C4-2B (cell line): ENCODE data around the gene PROP1.
"Not testable (repeated sequence)": the region's sequence is repeated elsewhere in the genome, so short reads cannot be mapped to it uniquely, and the experiment has no call there.

ENCODE experiments used
- H3K27ac ChIP-seq: fragments of 450-650 bp; 2 replicates; pipeline ENCODE4 v1.5.1; 2017
- CTCF ChIP-seq: fragments of 450-650 bp; conservative IDR thresholded peaks from 2 replicates; pipeline ENCODE4 v1.5.1; 2017; ENCODE audit warnings: mild to moderate bottlenecking
- ZFX ChIP-seq: fragments of 450-650 bp; IDR thresholded peaks from 2 replicates; pipeline ENCODE4 v1.6.1; 2017

PROP1 gene

DNA sequence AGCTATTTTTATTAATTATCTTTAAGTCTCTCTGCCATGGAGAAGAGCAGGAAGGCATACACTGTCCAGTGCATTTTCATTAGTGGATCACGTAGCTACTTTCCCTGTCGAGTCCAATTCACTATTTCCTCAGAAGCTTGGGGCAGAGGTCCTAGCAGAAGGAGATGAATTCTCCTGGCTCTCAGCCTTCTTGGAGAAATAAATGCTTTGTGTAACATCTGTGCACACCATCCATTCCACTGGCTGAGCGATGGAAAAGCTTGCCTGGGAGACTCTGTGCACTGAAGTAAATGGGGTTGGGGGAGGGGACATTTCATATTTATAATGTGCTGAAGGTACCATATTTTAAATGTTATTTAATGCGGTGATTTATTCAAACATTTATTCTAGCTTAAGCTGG, 23.4 kb downstream of the PROP1 start:
- TF ChIP-seq CTCF (no peak), ZFX (no peak)
- H3K27ac ChIP-seq, result no peak overlapping the region

DNA sequence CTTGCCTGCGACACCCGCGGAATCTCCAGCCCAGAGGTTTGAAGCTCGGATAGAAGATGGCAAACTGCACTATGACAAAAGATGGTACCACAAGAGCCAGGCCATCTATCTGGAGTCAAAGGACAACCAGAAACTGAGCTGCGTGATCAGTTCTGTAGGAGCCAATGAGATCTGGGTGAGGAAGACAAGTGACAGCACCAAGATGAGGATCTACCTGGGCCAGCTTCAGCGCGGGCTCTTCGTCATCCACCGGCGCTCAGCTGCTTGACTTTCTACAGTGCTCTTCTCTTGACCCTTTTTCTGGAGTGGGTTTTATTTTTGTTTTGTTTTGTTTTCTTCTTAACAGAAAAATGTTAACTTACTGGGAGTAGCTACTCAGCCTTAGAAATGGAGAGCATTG, 24.0 kb downstream of the PROP1 start:
- H3K27ac ChIP-seq, result not testable (repeated sequence)

DNA sequence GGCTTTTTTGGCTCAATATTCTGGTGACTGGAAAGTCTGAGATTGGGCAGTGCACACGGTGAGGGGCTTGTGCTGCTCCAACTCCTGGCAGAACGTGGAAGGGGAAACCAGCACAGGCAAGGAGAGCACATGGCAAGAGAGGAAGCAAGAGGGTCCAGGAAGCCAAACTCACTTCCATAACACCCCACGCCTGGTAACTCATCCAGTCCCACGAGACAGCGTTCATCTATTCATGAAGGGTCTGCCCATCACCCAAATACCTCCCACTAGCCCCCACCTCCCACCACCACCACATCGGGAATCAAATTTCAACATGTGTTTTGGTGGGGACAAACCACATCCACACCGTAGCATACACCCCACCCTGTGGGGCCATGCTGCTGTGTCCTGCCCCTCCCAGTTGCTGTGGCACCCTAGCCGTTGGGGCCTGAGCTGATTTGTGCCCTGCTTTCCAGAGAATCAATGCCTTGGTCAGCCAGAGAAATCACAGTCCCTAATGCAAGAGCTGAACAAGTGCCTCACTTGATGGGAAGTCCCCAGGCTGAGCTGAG, 27.3 kb downstream of the PROP1 start:
- no peak for TF ChIP-seq CTCF
- no peak for TF ChIP-seq ZFX
- no peak overlapping the region for H3K27ac ChIP-seq

DNA sequence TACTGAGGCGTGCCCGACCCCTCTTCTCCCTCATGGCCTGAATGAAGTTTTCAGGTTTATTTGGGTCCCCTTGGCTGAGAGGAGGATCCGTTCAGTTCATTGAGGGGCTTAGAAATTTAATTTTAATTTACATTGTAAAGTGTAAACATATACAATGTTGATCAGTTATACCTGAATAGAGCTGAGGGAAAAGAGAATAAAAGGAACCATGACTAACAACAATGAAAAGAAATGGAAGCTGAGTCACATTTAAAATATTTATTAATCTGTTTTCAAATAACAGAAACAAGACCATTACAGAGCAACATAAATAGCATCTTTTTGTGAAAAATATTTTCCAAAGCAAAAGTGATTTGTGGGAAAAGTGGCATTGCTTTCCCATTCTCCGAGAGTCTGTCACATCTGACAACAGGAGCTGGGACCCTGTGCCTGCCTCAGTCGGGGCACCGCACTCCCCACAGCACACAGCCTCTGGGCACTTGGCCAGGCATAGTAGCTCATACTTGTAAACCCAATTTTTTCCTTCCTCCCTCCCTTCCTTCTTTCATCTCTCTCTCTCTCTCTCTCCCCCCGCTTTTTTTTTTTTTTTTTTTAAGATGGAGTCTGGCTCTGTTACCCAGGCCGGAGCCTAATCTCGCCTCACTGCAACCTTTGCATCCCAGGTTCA, 28.7 kb downstream of the PROP1 start:
- TF ChIP-seq ZFX (no peak), CTCF (no peak)

GRCh38 chr5:177966839-177967166, 29.2 kb downstream of the PROP1 start:
- TF ChIP-seq CTCF, result no peak
- no peak for TF ChIP-seq ZFX
- no peak overlapping the region for H3K27ac ChIP-seq

More for the DNA sequence above, 28.7 kb downstream of the PROP1 start:
- H3K27ac ChIP-seq, result no peak overlapping the region

- H3K27ac ChIP-seq, result no peak overlapping the region
- TF ChIP-seq CTCF, result no peak
- no peak for TF ChIP-seq ZFX
These were observed 29.8 kb downstream of the PROP1 start for GRCh38 chr5:177966009-177966838.

- no peak for TF ChIP-seq ZFX
- no peak for TF ChIP-seq CTCF
- H3K27ac ChIP-seq, result no peak overlapping the region
These were observed 31.6 kb downstream of the PROP1 start for GRCh38 chr5:177964471-177964870.
